ENCODE data around the gene ACBD5. TPM values are rescaled to one million over a fixed set of nuclear protein-coding genes. Genes with fewer than 3 reads are reported as not detected.

Gene ACBD5
- polyA plus RNA-seq, 1 of the 3 experiments (the other 2 are of a cell fraction), result 12.5 TPM

DNA sequence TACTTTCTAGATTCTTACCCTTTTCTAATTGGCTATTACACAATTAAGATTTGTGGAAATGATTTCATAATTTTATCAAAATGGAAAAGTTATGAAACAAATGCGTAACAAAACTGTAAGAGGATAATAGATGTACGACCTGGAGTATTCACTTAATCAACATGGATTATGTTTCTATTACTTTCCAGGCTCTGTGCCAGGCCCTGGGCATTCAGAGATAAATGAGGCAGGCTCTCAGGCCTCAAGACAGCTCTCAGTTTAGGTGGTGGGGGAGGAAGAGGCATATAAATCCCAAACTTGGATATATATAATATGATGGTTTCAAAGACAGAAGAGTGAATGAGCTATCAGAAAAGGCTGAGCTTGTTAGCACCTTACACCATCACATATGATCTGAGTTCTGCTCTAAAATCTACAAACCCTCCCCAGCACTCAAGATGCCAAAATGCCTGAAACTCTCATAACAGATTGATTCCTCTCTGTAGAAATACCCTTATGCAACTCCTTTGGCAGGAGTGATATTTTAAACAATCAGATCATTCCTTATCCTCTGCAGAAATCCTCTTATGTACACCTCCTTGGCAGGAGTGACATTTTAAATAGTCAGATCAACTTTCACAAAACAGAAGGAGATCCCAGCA, 42.5 kb downstream of the ACBD5 start:
- peak; percentile 5 for DNase-seq
- H3K27ac ChIP-seq (ENCODE audit: low read depth in 2 of 2, low read length in 1 of 2), result no peak overlapping the region
- no peak overlapping the region for H3K4me3 ChIP-seq (ENCODE audit: low read depth in 2 of 2, low read length in 1 of 2)
- no peaks in the 10 kb centered on the region for H3K9me3 ChIP-seq
- H3F3A ChIP-seq (replicated peaks; ENCODE audit: insufficient read depth), result peaks cover 11% of the 10 kb centered on the region
- H4K20me1 ChIP-seq (ENCODE audit: insufficient read depth), result no peaks in the 10 kb centered on the region
- peaks cover 23 to 31% of the 10 kb centered on the region in 2 experiments for H3K36me3 ChIP-seq (replicated peaks in 1 of 2; ENCODE audit: control insufficient read depth in 1 of 2, insufficient read depth in 2 of 2, low read length in 1 of 2)
- no peak overlapping the region for H3K4me2 ChIP-seq
- no peaks in the 10 kb centered on the region for H3K79me2 ChIP-seq (ENCODE audit: insufficient read depth)
- ChIA-PET POLR2A (no interaction called here), CTCF (no interaction called here)
- H3K9me2 ChIP-seq, result no peaks in the 10 kb centered on the region
- TF ChIP-seq TEAD4 (IDR thresholded peaks at IDR 0.05; ENCODE audit: borderline replicate concordance, insufficient read depth) (no peak), GATA2 (CRISPR knock-in tag; IDR thresholded peaks at IDR 0.05) (no peak)
- H3K27me3 ChIP-seq (ENCODE audit: insufficient read depth), result no peaks in the 10 kb centered on the region
- peaks cover 0 to 2% of the 10 kb centered on the region in 2 experiments; a peak in 1 of 4 replicates for H3K4me1 ChIP-seq (ENCODE audit: control insufficient read depth in 1 of 2, insufficient read depth in 2 of 2, low read depth in 1 of 2, low read length in 1 of 2)
- 56% methylated on average over 2 of the region's 2 CpGs for WGBS (ENCODE audit: low lambda C conversion rate)
- no peak overlapping the region for H3K9ac ChIP-seq
- no peak overlapping the region for H2AFZ ChIP-seq (ENCODE audit: low read depth)

DNA sequence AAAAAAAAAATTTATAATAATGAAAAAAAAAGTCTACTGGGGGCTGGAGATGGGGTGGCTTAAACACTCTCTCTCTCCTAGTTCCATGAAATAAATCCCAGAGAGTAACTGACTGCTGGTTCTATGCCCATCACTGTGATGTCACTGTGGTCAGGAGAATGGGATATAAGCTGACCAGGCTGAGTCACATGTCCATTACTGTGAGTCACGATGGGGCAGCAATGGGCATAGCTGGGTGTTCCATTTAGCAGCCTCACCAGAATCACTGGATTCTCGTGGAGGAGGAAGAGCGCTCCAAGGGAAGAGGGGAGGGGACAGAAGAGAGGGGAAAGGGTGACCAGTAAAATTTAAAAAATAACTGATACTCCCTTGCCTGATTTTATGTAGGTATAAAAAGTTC, 48.3 kb downstream of the ACBD5 start:
- Histone ChIP-seq H3K79me2 (ENCODE audit: insufficient read depth) (no peaks in the 10 kb centered on the region), H3F3A (replicated peaks; ENCODE audit: insufficient read depth) (peaks cover 20% of the 10 kb centered on the region), H3K36me3 (replicated peaks in 1 of 2; ENCODE audit: control insufficient read depth in 1 of 2, insufficient read depth in 2 of 2, low read length in 1 of 2) (peaks cover 11 to 13% of the 10 kb centered on the region in 2 experiments), H3K9me2 (no peaks in the 10 kb centered on the region), H3K9me3 (no peaks in the 10 kb centered on the region), H3K9ac (no peak overlapping the region; the same call in 1 of the 2 replicates), H3K4me2 (no peak overlapping the region), H4K20me1 (ENCODE audit: insufficient read depth) (no peaks in the 10 kb centered on the region), H3K4me3 (ENCODE audit: low read depth in 2 of 2, low read length in 1 of 2) (no peak overlapping the region), H3K27ac (ENCODE audit: low read depth in 2 of 2, low read length in 1 of 2) (peak overlapping the region in 1 of 2 experiments; percentile 81; a peak in 2 of 4 replicates), H3K4me1 (ENCODE audit: control insufficient read depth in 1 of 2, insufficient read depth in 2 of 2, low read depth in 1 of 2, low read length in 1 of 2) (peaks cover 0 to 4% of the 10 kb centered on the region in 2 experiments; a peak in 1 of 4 replicates), H3K27me3 (ENCODE audit: insufficient read depth) (no peaks in the 10 kb centered on the region), H2AFZ (ENCODE audit: low read depth) (peak overlapping the region; percentile 66; the same call in 1 of the 2 replicates)
- WGBS (ENCODE audit: low lambda C conversion rate), result 16% methylated on average over 3 of the region's 3 CpGs
- peak; percentile 17 for DNase-seq
- POLR2A ChIA-PET, result interaction anchor here (0.7 kb wide), 1 partner anchor 9 kb away, joined by 4 read pairs; no protein-coding TSS in a partner anchor
- CTCF ChIA-PET, result no interaction called here
- TF ChIP-seq PBX3 (IDR thresholded peaks at IDR 0.05) (peak; percentile 77), REST (IDR thresholded peaks at IDR 0.05; ENCODE audit: low read depth, low read length) (0 out of 2 replicates have a peak, but pooled peaks have one; percentile 13), MEF2A (IDR thresholded peaks at IDR 0.05; ENCODE audit: borderline replicate concordance, low read depth) (no peak), POLR2AphosphoS5 (IDR thresholded peaks at IDR 0.05; ENCODE audit: low read depth, low read length) (no peak; the same call in 1 of the 2 replicates), CHD2 (IDR thresholded peaks at IDR 0.05; ENCODE audit: low read length, partially characterized antibody) (no peak), USF1 (IDR thresholded peaks at IDR 0.05; ENCODE audit: borderline replicate concordance, low read depth) (peak; percentile 88), NRF1 (IDR thresholded peaks at IDR 0.05; ENCODE audit: low read depth, low read length) (no peak), RXRA (IDR thresholded peaks at IDR 0.05; ENCODE audit: borderline replicate concordance, low read depth) (no peak), EZH2phosphoT487 (IDR thresholded peaks at IDR 0.05; ENCODE audit: borderline replicate concordance, low read depth) (no peak), FOXM1 (IDR thresholded peaks at IDR 0.05; ENCODE audit: low read depth) (peak; percentile 52; the same call in 1 of the 2 replicates), FOSL2 (IDR thresholded peaks at IDR 0.05; ENCODE audit: borderline replicate concordance, low read depth) (peak; percentile 95), CTCF (IDR thresholded peaks at IDR 0.05) (no peak), FOXJ3 (CRISPR knock-in tag; IDR thresholded peaks at IDR 0.05) (no peak), GABPA (IDR thresholded peaks at IDR 0.05; ENCODE audit: low read depth) (no peak), TEAD4 (IDR thresholded peaks at IDR 0.05; ENCODE audit: borderline replicate concordance, insufficient read depth) (no peak), MAX (IDR thresholded peaks at IDR 0.05; ENCODE audit: low read depth) (peak; percentile 54), EP300 (IDR thresholded peaks at IDR 0.05; ENCODE audit: borderline replicate concordance in 1 of 2, low read depth in 1 of 2, low read length in 1 of 2) (peak in 1 of 2 experiments; percentile 14; a peak in 1 of 4 replicates)
